Caco-2 (cell line): ENCODE measurements around the gene AARS1. TPM values are rescaled to one million over a fixed set of nuclear protein-coding genes. Genes with fewer than 3 reads are reported as not detected.
"Not testable (repeated sequence)": the region's sequence is repeated elsewhere in the genome, so short reads cannot be mapped to it uniquely, and the experiment has no call there.

Experiments used
- BruUV-seq: library from RNA; stranded (reverse); fragments of 400-500 nt; replicated peaks from 2 replicates; lab custom pipeline; 2021; lab: Mats Ljungman, UMichigan
- CTCF ChIA-PET: fragments of 300-600 bp; sonication (Branson Sonifier 250); formaldehyde crosslinking; loops from one replicate; lab custom pipeline; 2022; ENCODE audit warnings: antibody characterized with exemption; lab: Charles Lee
- POLR2A ChIA-PET: fragments of 300-600 bp; sonication (Branson Sonifier 250); formaldehyde crosslinking; loops from one replicate; lab custom pipeline; 2022; ENCODE audit warnings: antibody characterized with exemption; lab: Charles Lee
- DNase-seq, 2 experiments: peaks; one replicate each; pipeline versions ENCODE4 v3.0.0 to v3.0.0-alpha.2; 2020 to 2022
- H3K27me3 ChIP-seq: replicated peaks from 2 replicates; pipeline ENCODE4 v1.6.0; 2011; ENCODE audit warnings: low read length; ENCODE audit not compliant: control insufficient read depth, insufficient read depth
- H3K36me3 ChIP-seq: 2 replicates; pipeline ENCODE4 v1.5.1; 2011; ENCODE audit warnings: low read length; ENCODE audit not compliant: control insufficient read depth, insufficient read depth
- H3K4me1 ChIP-seq: fragments of 250-450 bp; sonication (Bioruptor Pico); 2 replicates; pipeline ENCODE4 v1.5.1; 2020; ENCODE audit warnings: mild to moderate bottlenecking
- H3K4me3 ChIP-seq: 2 replicates; pipeline ENCODE4 v1.5.1; 2011; ENCODE audit warnings: low read depth, mild to moderate bottlenecking, control low read depth, low read length
- H3K9me3 ChIP-seq: fragments of 250-450 bp; sonication (Bioruptor Pico); 2 replicates; pipeline ENCODE4 v1.5.1; 2020; ENCODE audit warnings: mild to moderate bottlenecking, moderate library complexity
- H3K27ac Mint-ChIP-seq: one replicate; pipeline ENCODE4 v1.8.0; 2022; ENCODE audit warnings: mixed read lengths; ENCODE audit not compliant: unreplicated experiment
- H3K27me3 Mint-ChIP-seq: one replicate; pipeline ENCODE4 v1.8.0; 2022; ENCODE audit warnings: mixed read lengths; ENCODE audit not compliant: insufficient read depth, unreplicated experiment
- H3K36me3 Mint-ChIP-seq: one replicate; pipeline ENCODE4 v1.8.0; 2022; ENCODE audit warnings: mild to moderate bottlenecking, mixed read lengths; ENCODE audit not compliant: insufficient read depth, unreplicated experiment
- H3K4me1 Mint-ChIP-seq: one replicate; pipeline ENCODE4 v1.8.0; 2022; ENCODE audit warnings: low read depth, mixed read lengths; ENCODE audit not compliant: unreplicated experiment
- H3K4me3 Mint-ChIP-seq: one replicate; pipeline ENCODE4 v1.8.0; 2022; ENCODE audit warnings: mild to moderate bottlenecking, moderate library complexity, mixed read lengths; ENCODE audit not compliant: unreplicated experiment
- H3K9me3 Mint-ChIP-seq: one replicate; pipeline ENCODE4 v1.8.0; 2022; ENCODE audit warnings: mixed read lengths; ENCODE audit not compliant: unreplicated experiment
- CTCF ChIP-seq, 2 experiments: fragments of 200-600 bp in 1 of 2; IDR thresholded peaks; 1 replicate in 1 of 2; 2 replicates in 1 of 2; pipeline versions ENCODE4 v1.5.1 to v1.8.0; 2011 to 2022; ENCODE audit warnings: antibody characterized with exemption in 1 of 2, control low read depth in 1 of 2, inconsistent platforms in 1 of 2, low read depth in 1 of 2, low read length in 1 of 2, mild to moderate bottlenecking in 1 of 2, moderate library complexity in 1 of 2; ENCODE audit not compliant: insufficient read depth in 1 of 2, severe bottlenecking in 1 of 2, unreplicated experiment in 1 of 2
- intact Hi-C: fragments of 100-400 bp; cut with micrococcal nuclease; formaldehyde crosslinking; loops from one replicate; pipeline ENCODE4 v1.10.0; 2022; ENCODE audit not compliant: unreplicated experiment
- total RNA-seq: library from RNA; stranded (reverse); gene quantifications from 2 replicates; pipeline ENCODE4 v1.2.3, GENCODE V29; 2022

The AARS1 gene
- total RNA-seq, 1 experiment from 2014 or later = 449 TPM

DNA sequence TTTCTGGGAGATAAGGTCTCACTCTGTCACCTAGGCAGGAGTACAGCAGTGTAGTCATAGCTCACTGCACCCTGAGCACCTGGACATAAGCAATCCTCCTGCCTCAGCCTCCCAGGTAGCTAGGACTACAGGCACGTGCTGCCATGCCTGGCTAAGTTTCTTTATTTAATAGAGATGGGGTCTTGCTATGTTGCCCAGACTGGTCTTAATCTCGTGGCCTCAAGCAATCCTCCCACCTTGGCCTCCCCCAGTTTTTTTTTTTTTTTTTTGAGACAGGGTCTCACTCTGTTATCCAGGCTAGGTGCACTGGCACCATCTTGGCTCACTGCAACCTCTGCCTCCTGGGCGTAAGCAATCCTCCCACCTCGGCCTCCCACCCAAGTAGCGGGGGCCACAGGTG lies 30.8 kb upstream of the AARS1 start:
- H3K4me3 Mint-ChIP-seq = no peak overlapping the region
- ChIA-PET POLR2A (no interaction called here), CTCF (no interaction called here)
- peaks cover 86% of the 10 kb centered on the region for H3K36me3 Mint-ChIP-seq
- Histone ChIP-seq H3K27me3 (no peaks in the 10 kb centered on the region), H3K4me1 (no peaks in the 10 kb centered on the region), H3K9me3 (no peaks in the 10 kb centered on the region), H3K4me3 (no peak overlapping the region), H3K36me3 (peaks cover 5% of the 10 kb centered on the region)
- H3K4me1 Mint-ChIP-seq = no peaks in the 10 kb centered on the region
- H3K9me3 Mint-ChIP-seq = no peaks in the 10 kb centered on the region
- intact Hi-C loops = no loop called here
- no peak overlapping the region for H3K27ac Mint-ChIP-seq
- H3K27me3 Mint-ChIP-seq = no peaks in the 10 kb centered on the region
- BruUV-seq = no TSS peak
- DNase-seq = no peak
- TF ChIP-seq CTCF (IDR thresholded peaks at IDR 0.05; ENCODE audit: insufficient read depth in 1 of 2, low read depth in 1 of 2, low read length in 1 of 2, severe bottlenecking in 1 of 2, unreplicated experiment in 1 of 2) = no peak

- H3K4me3 Mint-ChIP-seq, H3K4me1 Mint-ChIP-seq, BruUV-seq, H3K27me3 ChIP-seq, H3K9me3 Mint-ChIP-seq, H3K4me1 ChIP-seq, H3K27me3 Mint-ChIP-seq, H3K36me3 ChIP-seq, intact Hi-C loops, DNase-seq, H3K9me3 ChIP-seq, H3K27ac Mint-ChIP-seq, H3K4me3 ChIP-seq, POLR2A ChIA-PET, CTCF ChIA-PET: not testable (repeated sequence)
- H3K36me3 Mint-ChIP-seq = peaks cover 32% of the 10 kb centered on the region
These were observed 18.4 kb upstream of the AARS1 start for GRCh38 chr16:70307726-70308125.

DNA sequence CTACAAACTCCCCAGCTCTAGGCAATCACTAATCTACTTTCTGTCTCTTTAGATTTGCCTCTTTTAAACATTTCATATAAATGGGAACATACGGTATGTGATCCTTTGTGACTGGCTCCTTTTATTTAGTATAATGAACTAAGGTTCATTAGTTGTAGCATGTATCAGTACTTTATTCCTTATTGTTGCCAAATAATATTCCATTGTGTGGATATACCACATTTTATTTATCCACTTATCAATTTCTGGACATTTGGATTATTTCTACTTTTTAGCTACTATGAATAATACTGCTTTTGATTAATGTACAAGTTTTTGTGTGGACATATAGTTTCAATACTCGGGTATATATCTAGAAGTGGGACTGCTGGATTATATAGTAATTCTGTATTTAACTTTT lies 17.6 kb upstream of the AARS1 start:
- H3K4me1 Mint-ChIP-seq = peaks cover 7% of the 10 kb centered on the region
- H3K36me3 ChIP-seq = no peaks in the 10 kb centered on the region; the same call in 1 of the 2 replicates
- intact Hi-C loops = no loop called here
- ChIA-PET CTCF (interaction anchor here (0.9 kb wide), 1 partner anchor 90 kb away, joined by 3 read pairs; no protein-coding TSS in a partner anchor), POLR2A (no interaction called here)
- H3K4me1 ChIP-seq = peaks cover 7% of the 10 kb centered on the region; the same call in 1 of the 2 replicates
- no peaks in the 10 kb centered on the region for H3K27me3 Mint-ChIP-seq
- TF ChIP-seq CTCF (IDR thresholded peaks at IDR 0.05; ENCODE audit: insufficient read depth in 1 of 2, low read depth in 1 of 2, low read length in 1 of 2, severe bottlenecking in 1 of 2, unreplicated experiment in 1 of 2) = no peak
- H3K9me3 Mint-ChIP-seq = peaks cover 8% of the 10 kb centered on the region
- H3K36me3 Mint-ChIP-seq = peaks cover 41% of the 10 kb centered on the region
- H3K9me3 ChIP-seq = no peaks in the 10 kb centered on the region
- H3K27me3 ChIP-seq = no peaks in the 10 kb centered on the region
- no peak for DNase-seq
- H3K4me3 ChIP-seq = no peak overlapping the region
- no peak overlapping the region for H3K27ac Mint-ChIP-seq
- no peak overlapping the region for H3K4me3 Mint-ChIP-seq
- BruUV-seq = no TSS peak
